NCI-H510A (cell line): ENCODE measurements around the gene MYO1E.
"Not testable (repeated sequence)": the region's sequence is repeated elsewhere in the genome, so short reads cannot be mapped to it uniquely, and the experiment has no call there.

Experiments used
- DNase-seq: peaks from one replicate; lab custom pipeline; 2025; lab: John Stamatoyannopoulos, UW

Gene MYO1E

GRCh38 chr15:59372352-59373211 lies at the start of gene MYO1E:
MYO1E (minus strand) TSS chr15:59372871; CDS start chr15:59372500, 371 bp downstream.
- DNase-seq: peak; percentile 79

GRCh38 chr15:59420986-59421618 lies 48.4 kb upstream of the MYO1E start:
- DNase-seq: no peak

GRCh38 chr15:59420108-59420507 lies 47.4 kb upstream of the MYO1E start:
- DNase-seq: no peak

- no peak for DNase-seq
Observed at GRCh38 chr15:59419170-59419569, 46.5 kb upstream of the MYO1E start.

- no peak for DNase-seq
Observed at GRCh38 chr15:59416816-59417215, 44.1 kb upstream of the MYO1E start.

- DNase-seq: no peak
Observed at GRCh38 chr15:59413577-59413976, 40.9 kb upstream of the MYO1E start.

- no peak for DNase-seq
Observed at GRCh38 chr15:59410391-59410896, 37.8 kb upstream of the MYO1E start.

- DNase-seq: no peak
Observed at GRCh38 chr15:59407946-59408345, 35.3 kb upstream of the MYO1E start.

GRCh38 chr15:59406446-59406845 lies 33.8 kb upstream of the MYO1E start:
- no peak for DNase-seq

- DNase-seq: no peak
Observed at GRCh38 chr15:59405079-59405478, 32.4 kb upstream of the MYO1E start.

GRCh38 chr15:59401824-59402569 lies 29.3 kb upstream of the MYO1E start:
- DNase-seq: peak; percentile 3

GRCh38 chr15:59401051-59401823 lies 28.6 kb upstream of the MYO1E start:
- DNase-seq: not testable (repeated sequence)

- DNase-seq: no peak
Observed at GRCh38 chr15:59400103-59400813, 27.6 kb upstream of the MYO1E start.

GRCh38 chr15:59399465-59400102 lies 26.9 kb upstream of the MYO1E start:
- no peak for DNase-seq

GRCh38 chr15:59398220-59398619 lies 25.5 kb upstream of the MYO1E start:
- DNase-seq: no peak

- no peak for DNase-seq
Observed at GRCh38 chr15:59396679-59397078, 24.0 kb upstream of the MYO1E start.

GRCh38 chr15:59396211-59396610 lies 23.5 kb upstream of the MYO1E start:
- no peak for DNase-seq

- DNase-seq: no peak
Observed at GRCh38 chr15:59394166-59394661, 21.5 kb upstream of the MYO1E start.

- DNase-seq: no peak
Observed at GRCh38 chr15:59392299-59392698, 19.6 kb upstream of the MYO1E start.

GRCh38 chr15:59388670-59389069 lies 16.0 kb upstream of the MYO1E start:
- DNase-seq: no peak
